ENCODE data around the gene PNPLA6. TPM values are rescaled to one million over a fixed set of nuclear protein-coding genes. Genes with fewer than 3 reads are reported as not detected.
"Not testable (repeated sequence)": the region's sequence is repeated elsewhere in the genome, so short reads cannot be mapped to it uniquely, and the experiment has no call there.

Gene PNPLA6
- total and polyA plus RNA-seq, 4 donors: 41.8 to 267 (median 122) TPM

DNA sequence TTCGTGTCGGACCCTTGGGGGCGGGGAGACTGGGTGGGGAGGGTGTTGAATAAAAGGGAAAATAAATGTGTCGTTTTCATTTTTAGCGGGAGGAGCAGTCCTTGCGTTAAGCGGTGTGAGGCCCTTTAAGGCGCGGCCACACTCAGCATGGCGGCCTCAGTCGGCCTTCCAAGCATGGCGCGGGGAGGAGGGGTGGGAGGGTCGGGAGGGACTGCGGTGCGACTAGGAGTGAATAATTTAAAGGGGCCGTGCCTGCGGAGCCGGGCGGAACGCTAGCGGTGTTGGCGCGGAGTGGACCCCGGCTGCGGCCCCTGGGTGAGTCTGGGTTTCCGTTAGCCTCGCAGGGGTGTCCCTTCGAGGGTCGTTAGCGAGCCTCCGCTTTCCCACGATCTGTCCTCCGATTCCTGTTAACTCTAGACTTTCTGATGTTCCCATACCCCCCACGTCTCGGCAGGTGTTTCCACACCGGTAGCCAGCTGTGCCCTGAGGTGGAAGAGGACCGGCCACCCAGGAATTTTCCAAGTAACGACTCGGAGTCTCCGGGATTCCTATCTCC is 1.5 kb upstream of the PNPLA6 start:
- no peaks in the 10 kb centered on the region for H3K9me3 ChIP-seq (ENCODE audit: control insufficient read depth in 4 of 4, insufficient read depth in 3 of 4, low read length in 3 of 4)
- WGBS, 2 donors: 0 to 1% methylated on average over 37 to 41 of the region's 41 CpGs
- peak overlapping the region; percentile 74 to 90 for H3K27ac ChIP-seq (ENCODE audit: low read depth in 1 of 2, low read length in 1 of 2)
- ATAC-seq (ENCODE audit: insufficient read depth, low FRiP score) (peak; percentile 68), DNase-seq (peak; percentile 91 to 95 (median 94))
- H3K27me3 ChIP-seq (ENCODE audit: control insufficient read depth in 3 of 3, insufficient read depth in 3 of 3, low read length in 2 of 3): no peaks in the 10 kb centered on the region
- H3K36me3 ChIP-seq (ENCODE audit: control insufficient read depth in 4 of 4, insufficient read depth in 4 of 4, low read length in 4 of 4): peaks cover 0 to 20% (median 4%) of the 10 kb centered on the region in 4 donors
- peaks cover 0 to 14% (median 0%) of the 10 kb centered on the region in 5 donors for H3K4me1 ChIP-seq (ENCODE audit: control insufficient read depth in 5 of 5, insufficient read depth in 5 of 5, low read length in 5 of 5)
- H3K9ac ChIP-seq (ENCODE audit: insufficient read depth in 1 of 2, low read length in 2 of 2): peak overlapping the region; percentile 25 to 82
- TF ChIP-seq, protein P1, sequence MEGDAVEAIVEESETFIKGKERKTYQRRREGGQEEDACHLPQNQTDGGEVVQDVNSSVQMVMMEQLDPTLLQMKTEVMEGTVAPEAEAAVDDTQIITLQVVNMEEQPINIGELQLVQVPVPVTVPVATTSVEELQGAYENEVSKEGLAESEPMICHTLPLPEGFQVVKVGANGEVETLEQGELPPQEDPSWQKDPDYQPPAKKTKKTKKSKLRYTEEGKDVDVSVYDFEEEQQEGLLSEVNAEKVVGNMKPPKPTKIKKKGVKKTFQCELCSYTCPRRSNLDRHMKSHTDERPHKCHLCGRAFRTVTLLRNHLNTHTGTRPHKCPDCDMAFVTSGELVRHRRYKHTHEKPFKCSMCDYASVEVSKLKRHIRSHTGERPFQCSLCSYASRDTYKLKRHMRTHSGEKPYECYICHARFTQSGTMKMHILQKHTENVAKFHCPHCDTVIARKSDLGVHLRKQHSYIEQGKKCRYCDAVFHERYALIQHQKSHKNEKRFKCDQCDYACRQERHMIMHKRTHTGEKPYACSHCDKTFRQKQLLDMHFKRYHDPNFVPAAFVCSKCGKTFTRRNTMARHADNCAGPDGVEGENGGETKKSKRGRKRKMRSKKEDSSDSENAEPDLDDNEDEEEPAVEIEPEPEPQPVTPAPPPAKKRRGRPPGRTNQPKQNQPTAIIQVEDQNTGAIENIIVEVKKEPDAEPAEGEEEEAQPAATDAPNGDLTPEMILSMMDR (IDR thresholded peaks at IDR 0.05; ENCODE audit: control extremely low read depth, extremely low read depth): no peak
- peak overlapping the region; percentile 80 for H3K4me3 ChIP-seq

DNA sequence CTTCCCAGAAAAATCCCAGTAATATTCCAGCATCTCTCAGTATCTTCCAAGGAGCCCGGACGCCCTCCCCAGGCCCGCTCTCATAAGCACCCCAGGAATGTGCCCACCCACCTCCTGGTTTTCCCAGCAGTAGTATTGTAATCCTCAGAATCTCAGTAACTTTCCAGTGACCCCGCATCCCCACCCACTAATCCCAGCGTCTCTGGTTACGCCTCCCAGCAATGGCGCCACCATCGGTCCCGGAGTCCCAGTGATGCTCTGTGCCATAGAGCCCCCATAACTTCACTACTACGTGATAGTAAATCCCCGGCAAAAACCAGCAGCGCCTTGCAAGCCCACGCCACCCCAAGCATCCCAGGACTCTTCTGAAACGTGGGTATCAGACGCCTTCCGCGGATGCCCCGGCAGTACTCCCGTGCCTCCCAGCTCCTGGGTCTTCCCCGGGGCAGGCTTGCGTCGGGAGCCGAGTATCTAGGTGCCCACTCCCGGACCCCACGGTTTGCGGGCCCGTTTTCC is 928 bp upstream of the PNPLA6 start:
- peak; percentile 17 for ATAC-seq (ENCODE audit: insufficient read depth, low FRiP score)
- peaks cover 0 to 18% (median 3%) of the 10 kb centered on the region in 4 donors for H3K36me3 ChIP-seq (ENCODE audit: control insufficient read depth in 4 of 4, insufficient read depth in 4 of 4, low read length in 4 of 4)
- no peaks in the 10 kb centered on the region for H3K9me3 ChIP-seq (ENCODE audit: control insufficient read depth in 4 of 4, insufficient read depth in 3 of 4, low read length in 3 of 4)
- H3K27ac ChIP-seq (ENCODE audit: low read depth in 1 of 2, low read length in 1 of 2): peak overlapping the region; percentile 74 to 90
- TF ChIP-seq, protein P1 (IDR thresholded peaks at IDR 0.05; ENCODE audit: control extremely low read depth, extremely low read depth): no peak
- H3K9ac ChIP-seq (ENCODE audit: insufficient read depth in 1 of 2, low read length in 2 of 2): peak overlapping the region in 1 of 2 donors; percentile 82
- H3K4me3 ChIP-seq: peak overlapping the region; percentile 80
- peak; percentile 83 to 87 (median 84) for DNase-seq
- H3K4me1 ChIP-seq (ENCODE audit: control insufficient read depth in 5 of 5, insufficient read depth in 5 of 5, low read length in 5 of 5): peaks cover 0 to 14% (median 0%) of the 10 kb centered on the region in 5 donors
- no peaks in the 10 kb centered on the region for H3K27me3 ChIP-seq (ENCODE audit: control insufficient read depth in 3 of 3, insufficient read depth in 3 of 3, low read length in 2 of 3)
- 1% methylated on average over 27 of the region's 27 CpGs for WGBS, 2 donors

DNA sequence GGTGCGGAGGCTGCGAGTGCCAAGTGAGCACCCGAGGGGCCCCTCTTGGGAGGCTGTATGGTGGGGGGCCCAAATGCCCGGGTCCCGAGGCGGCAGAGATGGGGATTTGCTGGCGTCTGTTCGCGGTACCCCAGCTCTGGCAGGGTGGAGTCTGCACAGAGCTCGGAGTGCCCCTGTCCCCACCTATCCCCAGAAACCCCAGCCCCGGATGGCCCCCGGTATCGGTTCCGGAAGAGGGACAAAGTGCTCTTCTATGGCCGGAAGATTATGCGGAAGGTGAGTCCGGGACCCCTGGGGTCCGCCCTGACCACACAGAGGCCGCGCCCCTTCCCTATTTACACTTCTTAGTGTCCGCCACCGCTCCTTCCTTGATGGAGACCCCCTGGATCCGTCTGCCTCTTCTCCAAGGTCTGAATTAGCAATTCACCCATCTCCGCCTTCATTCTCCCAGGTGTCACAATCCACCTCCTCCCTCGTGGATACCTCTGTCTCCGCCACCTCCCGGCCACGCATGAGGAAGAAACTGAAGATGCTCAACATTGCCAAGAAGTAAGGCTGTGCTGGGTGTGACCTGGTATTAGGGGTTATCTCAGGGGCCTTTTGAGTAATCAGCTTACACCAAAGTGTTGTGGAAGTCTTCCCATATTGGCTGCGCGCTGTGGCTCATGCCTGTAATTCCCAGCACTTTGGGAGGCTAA is 630 bp downstream of the PNPLA6 start:
- TF ChIP-seq, protein P1 (IDR thresholded peaks at IDR 0.05; ENCODE audit: control extremely low read depth, extremely low read depth): no peak
- ATAC-seq (ENCODE audit: insufficient read depth, low FRiP score): no peak
- H3K4me1 ChIP-seq (ENCODE audit: control insufficient read depth in 5 of 5, insufficient read depth in 5 of 5, low read length in 5 of 5): peaks cover 0 to 14% (median 0%) of the 10 kb centered on the region in 5 donors
- WGBS, 2 donors: 13 to 17% methylated on average over 29 to 30 of the region's 30 CpGs
- H3K4me3 ChIP-seq: peak overlapping the region; percentile 80
- no peak for DNase-seq
- H3K27ac ChIP-seq (ENCODE audit: low read depth in 1 of 2, low read length in 1 of 2): peak overlapping the region; percentile 11 to 90
- H3K27me3 ChIP-seq (ENCODE audit: control insufficient read depth in 3 of 3, insufficient read depth in 3 of 3, low read length in 2 of 3): no peaks in the 10 kb centered on the region
- H3K36me3 ChIP-seq (ENCODE audit: control insufficient read depth in 4 of 4, insufficient read depth in 4 of 4, low read length in 4 of 4): peaks cover 0 to 27% (median 4%) of the 10 kb centered on the region in 4 donors
- H3K9ac ChIP-seq (ENCODE audit: insufficient read depth in 1 of 2, low read length in 2 of 2): peak overlapping the region; percentile 49 to 77
- H3K9me3 ChIP-seq (ENCODE audit: control insufficient read depth in 4 of 4, insufficient read depth in 3 of 4, low read length in 3 of 4): no peaks in the 10 kb centered on the region

DNA sequence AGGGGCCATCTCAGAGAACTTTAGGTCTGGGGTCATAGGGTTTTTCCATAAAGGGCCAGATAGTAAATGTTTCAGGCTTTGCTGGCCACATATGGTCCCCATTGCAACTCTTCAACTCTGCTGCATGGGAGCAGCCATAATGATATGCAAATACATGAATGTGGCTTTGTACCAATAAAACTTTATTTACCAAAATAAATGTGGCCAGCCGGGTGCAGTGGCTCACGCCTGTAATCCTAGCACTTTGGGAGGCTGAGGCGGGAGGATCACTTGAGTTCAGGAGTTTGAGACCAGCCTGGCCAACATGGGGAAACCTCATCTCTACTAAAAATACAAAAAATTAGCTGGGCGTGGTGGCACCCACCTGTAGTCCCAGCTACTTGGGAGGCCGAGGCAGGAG is 3.5 kb downstream of the PNPLA6 start:
- ATAC-seq (ENCODE audit: insufficient read depth, low FRiP score); H3K9ac ChIP-seq (ENCODE audit: insufficient read depth in 1 of 2, low read length in 2 of 2); DNase-seq; H3K4me3 ChIP-seq; H3K27ac ChIP-seq (ENCODE audit: low read depth in 1 of 2, low read length in 1 of 2); H3K9me3 ChIP-seq (ENCODE audit: control insufficient read depth in 4 of 4, insufficient read depth in 3 of 4, low read length in 3 of 4); H3K27me3 ChIP-seq (ENCODE audit: control insufficient read depth in 3 of 3, insufficient read depth in 3 of 3, low read length in 2 of 3): not testable (repeated sequence)
- WGBS, 2 donors: 97 to 98% methylated on average over 5 of the region's 5 CpGs
- peaks cover 6 to 50% (median 10%) of the 10 kb centered on the region in 4 donors for H3K36me3 ChIP-seq (ENCODE audit: control insufficient read depth in 4 of 4, insufficient read depth in 4 of 4, low read length in 4 of 4)
- H3K4me1 ChIP-seq (ENCODE audit: control insufficient read depth in 5 of 5, insufficient read depth in 5 of 5, low read length in 5 of 5): peaks cover 0 to 11% (median 0%) of the 10 kb centered on the region in 5 donors
